Stimulated activated CD8-positive, alpha-beta memory T cell treated with anti-CD3 and anti-CD28 coated beads, Interleukin-4, amount 100 ng/mL, for 24 hours (primary cell): ENCODE results near the gene MSANTD1.

Source experiments
- DNase-seq: peaks from one replicate; pipeline ENCODE4 v3.0.0-alpha.2; 2020; ENCODE audit warnings: low read depth

The MSANTD1 gene

GRCh38 chr4:3303923-3304710 is 55.2 kb downstream of the MSANTD1 start:
- no peak for DNase-seq

GRCh38 chr4:3304831-3305609 is 56.1 kb downstream of the MSANTD1 start:
- no peak for DNase-seq

- DNase-seq, result no peak
Observed at GRCh38 chr4:3305610-3306371, 56.8 kb downstream of the MSANTD1 start.
